ENCODE measurements around the gene NCAPD2. TPM values are rescaled to one million over a fixed set of nuclear protein-coding genes. Genes with fewer than 3 reads are reported as not detected.

NCAPD2 gene
- total and polyA plus RNA-seq, 2 donors: 18.8 to 69.6 TPM

Other genes starting within 250 kb of the NCAPD2 start
- gene PLEKHG6, start 183.4 kb upstream of the NCAPD2 start, total RNA-seq: 0.61 TPM
- gene PLEKHG6, start 183.4 kb upstream of the NCAPD2 start, polyA plus RNA-seq: 7.5 TPM
- gene TNFRSF1A, start 152.0 kb upstream of the NCAPD2 start, total RNA-seq: 29.8 TPM
- 61.6 TPM for gene TNFRSF1A, start 152.0 kb upstream of the NCAPD2 start, polyA plus RNA-seq
- 0.61 TPM for gene SCNN1A, start 118.5 kb upstream of the NCAPD2 start, total RNA-seq
- 28.9 TPM for gene SCNN1A, start 118.5 kb upstream of the NCAPD2 start, polyA plus RNA-seq
- 8.9 TPM for gene LTBR, start 109.9 kb upstream of the NCAPD2 start, total RNA-seq
- 33.3 TPM for gene LTBR, start 109.9 kb upstream of the NCAPD2 start, polyA plus RNA-seq
- gene CD27, start 49.1 kb upstream of the NCAPD2 start, total RNA-seq: 42.3 TPM
- 75.4 TPM for gene CD27, start 49.1 kb upstream of the NCAPD2 start, polyA plus RNA-seq
- 60.6 TPM for gene TAPBPL, start 42.1 kb upstream of the NCAPD2 start, total RNA-seq
- 28.6 TPM for gene TAPBPL, start 42.1 kb upstream of the NCAPD2 start, polyA plus RNA-seq
- 8.9 TPM for gene VAMP1, start 23.4 kb upstream of the NCAPD2 start, total RNA-seq
- gene VAMP1, start 23.4 kb upstream of the NCAPD2 start, polyA plus RNA-seq: 17.2 TPM
- gene MRPL51, start 840 bp upstream of the NCAPD2 start, total RNA-seq: 252 TPM
- gene MRPL51, start 840 bp upstream of the NCAPD2 start, polyA plus RNA-seq: 136 TPM
- gene GAPDH, start 40.4 kb downstream of the NCAPD2 start, total RNA-seq: 3,026 TPM
- gene GAPDH, start 40.4 kb downstream of the NCAPD2 start, polyA plus RNA-seq: 1,220 TPM
- gene IFFO1, start 61.9 kb downstream of the NCAPD2 start, total RNA-seq: 6.7 TPM
- gene IFFO1, start 61.9 kb downstream of the NCAPD2 start, polyA plus RNA-seq: 52.0 TPM
- gene NOP2, start 74.2 kb downstream of the NCAPD2 start, total RNA-seq: 31.1 TPM
- gene NOP2, start 74.2 kb downstream of the NCAPD2 start, polyA plus RNA-seq: 45.5 TPM
- gene CHD4, start 113.3 kb downstream of the NCAPD2 start, total RNA-seq: 177 TPM
- 230 TPM for gene CHD4, start 113.3 kb downstream of the NCAPD2 start, polyA plus RNA-seq
- 2.4 TPM for gene LPAR5, start 141.9 kb downstream of the NCAPD2 start, total RNA-seq
- gene LPAR5, start 141.9 kb downstream of the NCAPD2 start, polyA plus RNA-seq: 3.2 TPM
- gene ACRBP, start 153.3 kb downstream of the NCAPD2 start, total RNA-seq: 2.0 TPM
- 10.5 TPM for gene ACRBP, start 153.3 kb downstream of the NCAPD2 start, polyA plus RNA-seq
- gene ING4, start 169.0 kb downstream of the NCAPD2 start, total RNA-seq: 74.0 TPM
- gene ING4, start 169.0 kb downstream of the NCAPD2 start, polyA plus RNA-seq: 70.0 TPM
- 17.2 TPM for gene ZNF384, start 195.3 kb downstream of the NCAPD2 start, total RNA-seq
- 39.3 TPM for gene ZNF384, start 195.3 kb downstream of the NCAPD2 start, polyA plus RNA-seq
- 0.09 TPM for gene PIANP, start 206.7 kb downstream of the NCAPD2 start, total RNA-seq
- gene PIANP, start 206.7 kb downstream of the NCAPD2 start, polyA plus RNA-seq: 0.23 TPM
- 28.0 TPM for gene COPS7A, start 229.9 kb downstream of the NCAPD2 start, total RNA-seq
- 39.8 TPM for gene COPS7A, start 229.9 kb downstream of the NCAPD2 start, polyA plus RNA-seq

Data from thymus (tissue), 2 donors.